ENCODE measurements around the gene TFF3.

DNA sequence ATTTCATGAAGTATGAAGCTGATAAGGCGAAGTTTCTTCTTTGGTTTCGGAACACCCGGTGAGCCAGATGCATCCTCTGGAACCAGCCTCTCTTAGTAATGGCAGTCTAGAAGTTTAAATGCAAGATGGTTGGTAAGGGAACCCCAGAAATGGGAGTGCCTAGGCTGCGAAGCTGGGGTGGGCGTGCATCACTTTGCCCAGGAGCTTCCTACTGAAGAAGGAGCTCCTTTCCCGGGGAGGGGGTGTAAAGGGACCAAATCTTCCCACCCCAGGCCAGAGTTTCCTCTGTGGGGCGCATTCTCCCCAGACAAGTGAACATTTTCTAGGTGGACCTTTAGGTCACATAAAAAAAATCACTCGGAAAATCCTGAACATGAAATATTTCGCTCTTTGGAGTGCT, 31.2 kb upstream of the TFF3 start:
- TF ChIP-seq, protein P1, sequence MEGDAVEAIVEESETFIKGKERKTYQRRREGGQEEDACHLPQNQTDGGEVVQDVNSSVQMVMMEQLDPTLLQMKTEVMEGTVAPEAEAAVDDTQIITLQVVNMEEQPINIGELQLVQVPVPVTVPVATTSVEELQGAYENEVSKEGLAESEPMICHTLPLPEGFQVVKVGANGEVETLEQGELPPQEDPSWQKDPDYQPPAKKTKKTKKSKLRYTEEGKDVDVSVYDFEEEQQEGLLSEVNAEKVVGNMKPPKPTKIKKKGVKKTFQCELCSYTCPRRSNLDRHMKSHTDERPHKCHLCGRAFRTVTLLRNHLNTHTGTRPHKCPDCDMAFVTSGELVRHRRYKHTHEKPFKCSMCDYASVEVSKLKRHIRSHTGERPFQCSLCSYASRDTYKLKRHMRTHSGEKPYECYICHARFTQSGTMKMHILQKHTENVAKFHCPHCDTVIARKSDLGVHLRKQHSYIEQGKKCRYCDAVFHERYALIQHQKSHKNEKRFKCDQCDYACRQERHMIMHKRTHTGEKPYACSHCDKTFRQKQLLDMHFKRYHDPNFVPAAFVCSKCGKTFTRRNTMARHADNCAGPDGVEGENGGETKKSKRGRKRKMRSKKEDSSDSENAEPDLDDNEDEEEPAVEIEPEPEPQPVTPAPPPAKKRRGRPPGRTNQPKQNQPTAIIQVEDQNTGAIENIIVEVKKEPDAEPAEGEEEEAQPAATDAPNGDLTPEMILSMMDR (conservative IDR thresholded peaks at IDR 0.05 in 1 of 2, IDR thresholded peaks at IDR 0.05 in 1 of 2; ENCODE audit: low read depth in 1 of 2, low read length in 2 of 2), result no peak
- TF ChIP-seq EZH2 (IDR thresholded peaks at IDR 0.05; ENCODE audit: low read length, missing control alignments), result no peak
